DOHH2 (cell line): ENCODE data around the gene CSN2.

Experiments used
- H3F3A ChIP-seq: fragments of 200-600 bp; sonication (generic), shearing (Covaris generic); 2 replicates; pipeline ENCODE4 v1.6.0; 2016; ENCODE audit warnings: antibody characterized with exemption, mild to moderate bottlenecking; ENCODE audit not compliant: control insufficient read depth, insufficient read depth
- H3K27ac ChIP-seq: fragments of 200-600 bp; sonication (generic); 2 replicates; pipeline ENCODE4 v1.5.1; 2014; ENCODE audit warnings: low read depth, mild to moderate bottlenecking, low read length, moderate library complexity
- H3K27me3 ChIP-seq: fragments of 200-600 bp; sonication (generic); 2 replicates; pipeline ENCODE4 v1.6.1; 2014; ENCODE audit warnings: mild to moderate bottlenecking, low read length, mixed read lengths; ENCODE audit not compliant: control insufficient read depth
- H3K36me3 ChIP-seq: fragments of 200-600 bp; sonication (generic); 2 replicates; pipeline ENCODE4 v1.6.1; 2014; ENCODE audit warnings: mild to moderate bottlenecking, low read length, moderate library complexity, mixed read lengths; ENCODE audit not compliant: control insufficient read depth
- H3K4me1 ChIP-seq: fragments of 200-600 bp; sonication (generic); 2 replicates; pipeline ENCODE4 v1.6.1; 2014; ENCODE audit warnings: mild to moderate bottlenecking, low read length, mixed read lengths; ENCODE audit not compliant: control insufficient read depth
- H3K4me2 ChIP-seq: fragments of 200-600 bp; sonication (generic); 2 replicates; pipeline ENCODE4 v1.6.0; 2014; ENCODE audit warnings: mild to moderate bottlenecking, low read length, moderate library complexity
- H3K4me3 ChIP-seq: fragments of 200-600 bp; sonication (generic); 2 replicates; pipeline ENCODE4 v1.5.1; 2014; ENCODE audit warnings: mild to moderate bottlenecking, low read length, mixed read lengths
- H3K79me2 ChIP-seq: fragments of 200-600 bp; sonication (generic); 2 replicates; pipeline ENCODE4 v1.6.1; 2014; ENCODE audit warnings: mild to moderate bottlenecking, low read length, mixed read lengths; ENCODE audit not compliant: control insufficient read depth
- H3K9me2 ChIP-seq: fragments of 200-600 bp; sonication (generic); replicated peaks from 2 replicates; pipeline ENCODE4 v1.6.1; 2014; ENCODE audit warnings: mild to moderate bottlenecking, low read length, mixed read lengths; ENCODE audit not compliant: control insufficient read depth
- H3K9me3 ChIP-seq: fragments of 200-600 bp; sonication (generic); 2 replicates; pipeline ENCODE4 v1.6.1; 2014; ENCODE audit warnings: antibody characterized with exemption, low read length, mixed read lengths; ENCODE audit not compliant: control insufficient read depth, insufficient read depth
- H4K20me1 ChIP-seq: fragments of 200-600 bp; sonication (generic); 2 replicates; pipeline ENCODE4 v1.6.0; 2014; ENCODE audit warnings: low read depth, mild to moderate bottlenecking, antibody characterized with exemption, low read length, moderate library complexity; ENCODE audit not compliant: control insufficient read depth, insufficient read depth
- EZH2phosphoT487 ChIP-seq: fragments of 200-600 bp; sonication (generic); IDR thresholded peaks from 2 replicates; pipeline ENCODE4 v1.6.1; 2017; ENCODE audit warnings: borderline replicate concordance, mild to moderate bottlenecking, antibody characterized with exemption, low read length, moderate library complexity, mixed read lengths
- TF ChIP-seq, protein P1 (sequence below): fragments of 200-600 bp; sonication (generic); IDR thresholded peaks from one replicate; pipeline ENCODE4 v1.5.1; 2014; ENCODE audit warnings: antibody characterized with exemption, mild to moderate bottlenecking, low read depth, low read length; ENCODE audit not compliant: poor library complexity, severe bottlenecking

The CSN2 gene

DNA sequence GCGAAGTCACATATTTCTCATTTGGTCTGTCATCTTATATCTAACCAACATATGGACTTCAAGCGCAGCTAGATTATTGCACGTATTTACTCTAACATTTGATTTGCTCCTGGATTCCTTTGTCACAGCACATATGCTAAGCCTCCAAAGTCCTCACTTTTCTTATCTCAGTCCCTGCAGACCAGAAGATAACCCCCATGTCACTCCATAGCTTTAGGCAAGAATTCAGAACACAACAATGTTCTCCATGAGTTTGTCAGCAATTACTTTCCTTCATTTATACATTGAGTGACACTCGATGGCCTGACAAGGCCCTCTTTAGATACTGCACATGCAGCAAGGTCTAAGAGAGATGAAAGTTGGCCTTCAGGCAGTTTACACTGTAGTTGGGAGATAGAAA lies 25.5 kb upstream of the CSN2 start:
- Histone ChIP-seq H3K9me2 (no peaks in the 10 kb centered on the region), H3K27ac (no peak overlapping the region), H3K79me2 (no peaks in the 10 kb centered on the region), H3K4me2 (no peak overlapping the region), H3K9me3 (no peaks in the 10 kb centered on the region), H3K4me3 (no peak overlapping the region), H4K20me1 (no peaks in the 10 kb centered on the region), H3K27me3 (no peaks in the 10 kb centered on the region), H3K36me3 (no peaks in the 10 kb centered on the region), H3K4me1 (no peaks in the 10 kb centered on the region), H3F3A (no peaks in the 10 kb centered on the region)
- TF ChIP-seq, protein P1, sequence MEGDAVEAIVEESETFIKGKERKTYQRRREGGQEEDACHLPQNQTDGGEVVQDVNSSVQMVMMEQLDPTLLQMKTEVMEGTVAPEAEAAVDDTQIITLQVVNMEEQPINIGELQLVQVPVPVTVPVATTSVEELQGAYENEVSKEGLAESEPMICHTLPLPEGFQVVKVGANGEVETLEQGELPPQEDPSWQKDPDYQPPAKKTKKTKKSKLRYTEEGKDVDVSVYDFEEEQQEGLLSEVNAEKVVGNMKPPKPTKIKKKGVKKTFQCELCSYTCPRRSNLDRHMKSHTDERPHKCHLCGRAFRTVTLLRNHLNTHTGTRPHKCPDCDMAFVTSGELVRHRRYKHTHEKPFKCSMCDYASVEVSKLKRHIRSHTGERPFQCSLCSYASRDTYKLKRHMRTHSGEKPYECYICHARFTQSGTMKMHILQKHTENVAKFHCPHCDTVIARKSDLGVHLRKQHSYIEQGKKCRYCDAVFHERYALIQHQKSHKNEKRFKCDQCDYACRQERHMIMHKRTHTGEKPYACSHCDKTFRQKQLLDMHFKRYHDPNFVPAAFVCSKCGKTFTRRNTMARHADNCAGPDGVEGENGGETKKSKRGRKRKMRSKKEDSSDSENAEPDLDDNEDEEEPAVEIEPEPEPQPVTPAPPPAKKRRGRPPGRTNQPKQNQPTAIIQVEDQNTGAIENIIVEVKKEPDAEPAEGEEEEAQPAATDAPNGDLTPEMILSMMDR: no peak

DNA sequence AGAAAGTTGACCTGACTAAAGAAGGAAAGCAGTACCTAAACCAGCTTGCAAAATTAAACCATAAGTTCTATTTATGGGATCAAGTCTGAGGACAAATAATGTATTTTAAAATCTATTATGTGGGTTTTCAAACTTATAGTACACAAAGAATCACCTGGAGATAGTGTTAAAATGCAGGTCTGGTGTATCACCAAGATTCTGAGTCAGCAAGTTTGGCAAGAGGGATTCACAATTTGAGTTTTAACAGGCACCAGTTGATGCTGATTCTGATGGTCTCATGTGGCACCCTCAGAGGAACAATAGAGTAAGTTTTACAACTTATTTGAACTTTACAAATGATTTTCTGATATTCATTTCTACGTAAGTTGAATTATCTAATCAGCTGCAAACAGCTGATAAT lies 21.1 kb upstream of the CSN2 start:
- no peaks in the 10 kb centered on the region for H3F3A ChIP-seq
- H3K27ac ChIP-seq: no peak overlapping the region
- no peaks in the 10 kb centered on the region for H3K36me3 ChIP-seq
- no peak overlapping the region for H3K4me3 ChIP-seq
- TF ChIP-seq, protein P1: no peak
- TF ChIP-seq EZH2phosphoT487: no peak
- H4K20me1 ChIP-seq: no peaks in the 10 kb centered on the region
- no peaks in the 10 kb centered on the region for H3K4me1 ChIP-seq
- no peaks in the 10 kb centered on the region for H3K79me2 ChIP-seq
- no peaks in the 10 kb centered on the region for H3K9me3 ChIP-seq
- no peaks in the 10 kb centered on the region for H3K9me2 ChIP-seq
- no peaks in the 10 kb centered on the region for H3K27me3 ChIP-seq
- H3K4me2 ChIP-seq: no peak overlapping the region

GRCh38 chr4:69984030-69984443 lies 18.5 kb upstream of the CSN2 start:
- no peaks in the 10 kb centered on the region for H3K36me3 ChIP-seq
- TF ChIP-seq, protein P1: no peak
- no peak for TF ChIP-seq EZH2phosphoT487
- H3F3A ChIP-seq: no peaks in the 10 kb centered on the region
- H3K9me3 ChIP-seq: no peaks in the 10 kb centered on the region
- no peaks in the 10 kb centered on the region for H3K9me2 ChIP-seq
- no peaks in the 10 kb centered on the region for H3K4me1 ChIP-seq
- H3K79me2 ChIP-seq: no peaks in the 10 kb centered on the region
- H3K27ac ChIP-seq: no peak overlapping the region
- H3K4me3 ChIP-seq: no peak overlapping the region
- no peaks in the 10 kb centered on the region for H4K20me1 ChIP-seq
- no peak overlapping the region for H3K4me2 ChIP-seq
- no peaks in the 10 kb centered on the region for H3K27me3 ChIP-seq

GRCh38 chr4:69977582-69977981 lies 12.1 kb upstream of the CSN2 start:
- H3K4me2 ChIP-seq: no peak overlapping the region
- H3F3A ChIP-seq: no peaks in the 10 kb centered on the region
- no peak overlapping the region for H3K27ac ChIP-seq
- H3K9me2 ChIP-seq: no peaks in the 10 kb centered on the region
- H3K36me3 ChIP-seq: no peaks in the 10 kb centered on the region
- H3K4me3 ChIP-seq: no peak overlapping the region
- no peaks in the 10 kb centered on the region for H3K9me3 ChIP-seq
- H4K20me1 ChIP-seq: no peaks in the 10 kb centered on the region
- H3K79me2 ChIP-seq: no peaks in the 10 kb centered on the region
- TF ChIP-seq, protein P1: no peak
- TF ChIP-seq EZH2phosphoT487: no peak
- no peaks in the 10 kb centered on the region for H3K4me1 ChIP-seq
- H3K27me3 ChIP-seq: no peaks in the 10 kb centered on the region
